GM10266 (cell line): ENCODE results near the gene FBL.

Experiments
- DNase-seq: peaks from one replicate; pipeline ENCODE4 v3.0.0; 2012; ENCODE audit errors: extremely low spot score
- TF ChIP-seq, protein P1 (sequence below): IDR thresholded peaks from 2 replicates; pipeline ENCODE4 v1.5.1; 2012; ENCODE audit warnings: mild to moderate bottlenecking, low read depth; ENCODE audit not compliant: control insufficient read depth, insufficient read depth; ENCODE audit errors: missing control alignments

FBL gene

DNA sequence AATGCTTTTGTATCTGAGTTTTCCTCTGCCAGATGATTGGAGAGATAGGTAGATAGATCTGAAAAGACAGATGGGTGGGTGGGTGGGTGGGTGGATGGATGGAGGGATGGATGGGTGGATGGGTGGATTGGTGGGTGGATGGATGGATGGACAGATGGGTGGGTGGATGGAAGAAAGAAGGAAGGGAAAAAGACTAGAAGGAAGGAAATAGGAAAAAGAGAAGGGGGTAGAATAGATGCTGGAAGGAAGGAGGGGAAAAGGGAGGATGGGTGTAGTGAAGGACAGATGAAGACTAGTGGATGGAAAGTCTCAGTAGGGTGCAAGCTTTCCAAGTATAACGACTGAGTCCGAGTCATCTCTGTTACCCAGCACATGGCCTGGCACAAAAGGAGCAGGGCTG, 19.0 kb upstream of the FBL start:
- DNase-seq = no peak
- TF ChIP-seq, protein P1, sequence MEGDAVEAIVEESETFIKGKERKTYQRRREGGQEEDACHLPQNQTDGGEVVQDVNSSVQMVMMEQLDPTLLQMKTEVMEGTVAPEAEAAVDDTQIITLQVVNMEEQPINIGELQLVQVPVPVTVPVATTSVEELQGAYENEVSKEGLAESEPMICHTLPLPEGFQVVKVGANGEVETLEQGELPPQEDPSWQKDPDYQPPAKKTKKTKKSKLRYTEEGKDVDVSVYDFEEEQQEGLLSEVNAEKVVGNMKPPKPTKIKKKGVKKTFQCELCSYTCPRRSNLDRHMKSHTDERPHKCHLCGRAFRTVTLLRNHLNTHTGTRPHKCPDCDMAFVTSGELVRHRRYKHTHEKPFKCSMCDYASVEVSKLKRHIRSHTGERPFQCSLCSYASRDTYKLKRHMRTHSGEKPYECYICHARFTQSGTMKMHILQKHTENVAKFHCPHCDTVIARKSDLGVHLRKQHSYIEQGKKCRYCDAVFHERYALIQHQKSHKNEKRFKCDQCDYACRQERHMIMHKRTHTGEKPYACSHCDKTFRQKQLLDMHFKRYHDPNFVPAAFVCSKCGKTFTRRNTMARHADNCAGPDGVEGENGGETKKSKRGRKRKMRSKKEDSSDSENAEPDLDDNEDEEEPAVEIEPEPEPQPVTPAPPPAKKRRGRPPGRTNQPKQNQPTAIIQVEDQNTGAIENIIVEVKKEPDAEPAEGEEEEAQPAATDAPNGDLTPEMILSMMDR = no peak

DNA sequence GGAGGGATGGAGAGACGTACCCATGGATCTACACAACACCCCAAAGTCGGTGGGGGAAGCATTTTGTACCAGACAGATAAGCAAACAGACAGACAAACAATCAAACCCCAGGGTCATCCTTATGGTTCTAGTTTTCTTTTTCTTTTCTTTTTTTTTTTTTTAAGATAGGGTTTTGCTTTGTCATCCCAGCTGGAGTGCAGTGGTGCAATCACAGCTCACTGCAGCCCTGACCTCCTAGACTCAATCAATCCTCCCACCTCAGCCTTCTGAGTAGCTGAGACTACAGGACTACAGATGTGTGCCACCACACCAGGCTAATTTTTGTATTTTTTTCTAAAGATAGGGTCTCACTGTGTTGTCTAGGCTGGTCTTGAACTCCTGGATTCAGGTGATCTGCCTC, 17.9 kb upstream of the FBL start:
- DNase-seq = no peak
- TF ChIP-seq, protein P1 = no peak

DNA sequence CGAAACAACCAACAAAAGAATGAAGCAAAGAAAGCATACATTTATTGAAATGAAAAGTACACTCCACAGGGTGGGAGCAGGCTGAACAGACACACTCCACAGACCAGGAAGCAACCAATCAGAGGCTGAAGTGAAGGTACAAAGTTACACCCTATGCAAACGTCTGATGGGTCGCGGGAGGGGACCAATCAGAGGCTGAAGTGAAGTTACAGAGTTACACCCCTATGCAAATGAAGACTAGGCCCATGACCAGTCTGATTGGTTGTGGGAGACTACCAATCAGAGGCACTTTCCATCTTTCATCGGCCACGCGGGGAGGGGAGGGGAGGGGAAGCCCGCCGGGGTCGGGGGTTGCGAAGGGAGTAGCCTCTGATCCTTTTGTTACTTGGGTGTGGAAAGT, 12.4 kb upstream of the FBL start:
- no peak for DNase-seq
- TF ChIP-seq, protein P1 = no peak

DNA sequence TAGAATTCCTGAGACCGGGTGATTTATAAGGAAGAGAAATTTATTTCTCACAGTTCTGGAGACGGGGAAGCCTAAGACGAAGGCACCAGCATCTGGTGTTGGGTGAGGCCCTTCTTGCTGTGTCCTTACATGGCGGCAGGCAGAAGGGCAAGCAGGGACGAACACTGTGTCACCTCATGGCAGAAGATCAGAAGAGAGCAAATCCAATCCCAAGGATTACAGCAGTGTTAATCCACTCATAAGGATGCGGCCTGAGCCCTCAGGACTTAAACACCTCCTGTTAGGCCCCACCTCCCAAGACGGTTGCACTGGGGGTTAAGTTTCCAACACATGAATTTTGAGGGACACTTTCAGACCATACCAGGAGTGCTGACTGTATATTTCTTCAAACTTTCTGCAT, 6.7 kb upstream of the FBL start:
- TF ChIP-seq, protein P1 = no peak
- no peak for DNase-seq

DNA sequence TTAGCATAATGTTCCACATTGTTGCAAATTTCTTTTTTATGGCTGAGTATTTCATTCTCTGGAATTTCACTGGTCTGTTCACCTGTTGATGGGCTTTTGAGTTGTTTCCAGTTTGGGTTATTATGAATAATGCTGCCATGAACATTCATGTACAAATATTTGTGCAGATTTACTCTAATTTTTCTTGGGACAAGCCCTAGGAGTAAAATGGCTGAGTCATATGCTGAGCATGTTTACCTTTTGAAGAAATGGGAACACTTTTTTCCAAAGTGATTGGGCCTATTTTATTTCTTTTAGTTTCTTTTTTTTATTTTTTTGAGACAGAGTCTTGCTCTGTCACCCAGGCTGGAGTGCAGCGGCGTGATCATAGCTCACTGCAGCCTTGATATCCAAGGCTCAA, 4.7 kb upstream of the FBL start:
- no peak for DNase-seq

DNA sequence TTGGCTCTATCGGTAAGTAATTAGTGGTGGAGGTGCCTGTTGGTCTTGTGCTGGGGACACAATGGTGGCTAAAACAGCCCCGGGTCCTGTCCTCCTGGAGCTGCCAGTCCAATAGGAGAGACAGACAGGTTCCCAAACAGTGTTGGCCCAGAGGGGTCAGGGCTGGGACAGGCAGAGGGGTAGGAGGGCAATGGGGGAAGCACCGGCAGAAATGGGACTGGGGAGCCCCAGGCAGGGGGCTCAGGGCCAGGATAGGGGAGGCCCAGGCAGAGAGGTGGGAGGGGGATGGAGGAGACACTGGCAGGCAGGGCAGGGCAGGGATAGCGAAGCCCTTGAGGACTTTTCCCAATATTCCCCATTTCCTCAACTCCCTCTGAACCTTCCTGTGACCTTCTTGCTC, 2.2 kb upstream of the FBL start:
- no peak for DNase-seq
- TF ChIP-seq, protein P1 = no peak

More for the DNA sequence above, 4.7 kb upstream of the FBL start:
- TF ChIP-seq, protein P1 = no peak

DNA sequence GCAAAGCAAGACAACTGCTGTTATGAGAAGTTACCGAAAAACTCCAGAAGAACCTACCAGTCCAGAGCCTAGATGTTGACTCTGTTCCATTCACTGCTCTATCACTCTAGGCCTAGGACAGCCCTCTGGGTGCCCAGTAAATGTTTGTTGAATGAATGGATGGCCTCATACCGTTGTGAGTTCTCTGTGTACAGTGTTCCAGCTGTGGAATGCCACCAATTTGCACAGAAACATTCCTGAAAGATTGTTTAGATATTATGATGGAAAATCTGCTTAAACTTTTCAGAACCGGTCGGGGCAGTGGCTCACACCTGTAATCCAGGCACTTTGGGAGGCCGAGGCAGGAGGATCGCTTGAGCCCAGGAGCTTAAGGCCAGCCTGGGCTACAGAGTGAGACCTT, 1.3 kb upstream of the FBL start:
- DNase-seq = no peak
- TF ChIP-seq, protein P1 = no peak
